GM23248 (cell line): ENCODE data around the gene RPL35. TPM values are rescaled to one million over a fixed set of nuclear protein-coding genes. Genes with fewer than 3 reads are reported as not detected.

Experiments
- DNase-seq: peaks from one replicate; pipeline ENCODE4 v3.0.0-alpha.2; 2015
- H2AFZ ChIP-seq: fragments of 200-600 bp; sonication (generic); 2 replicates; pipeline ENCODE4 v1.6.1; 2016; ENCODE audit warnings: antibody characterized with exemption
- H3F3A ChIP-seq: fragments of 200-600 bp; sonication (generic); 2 replicates; pipeline ENCODE4 v1.6.1; 2016; ENCODE audit warnings: mild to moderate bottlenecking, antibody characterized with exemption, mixed run types; ENCODE audit not compliant: insufficient read depth
- H3K27ac ChIP-seq: fragments of 200-600 bp; sonication (generic); 2 replicates; pipeline ENCODE4 v1.5.1; 2016; ENCODE audit warnings: mild to moderate bottlenecking
- H3K27me3 ChIP-seq: fragments of 200-600 bp; sonication (generic); replicated peaks from 2 replicates; pipeline ENCODE4 v1.6.1; 2016; ENCODE audit warnings: mild to moderate bottlenecking; ENCODE audit not compliant: insufficient read depth
- H3K36me3 ChIP-seq: fragments of 200-600 bp; sonication (generic); 2 replicates; pipeline ENCODE4 v1.6.1; 2016; ENCODE audit warnings: low read depth, mild to moderate bottlenecking
- H3K4me1 ChIP-seq: fragments of 200-600 bp; sonication (generic); 2 replicates; pipeline ENCODE4 v1.6.1; 2016; ENCODE audit warnings: mild to moderate bottlenecking; ENCODE audit not compliant: insufficient read depth
- H3K4me2 ChIP-seq: fragments of 200-600 bp; sonication (generic); one replicate; pipeline ENCODE4 v1.6.1; 2016; ENCODE audit warnings: mild to moderate bottlenecking; ENCODE audit not compliant: unreplicated experiment
- H3K4me3 ChIP-seq: fragments of 200-600 bp; sonication (generic); 2 replicates; pipeline ENCODE4 v1.5.1; 2016; ENCODE audit warnings: mild to moderate bottlenecking
- H3K79me2 ChIP-seq: fragments of 200-600 bp; sonication (generic); 2 replicates; pipeline ENCODE4 v1.6.1; 2016; ENCODE audit warnings: mild to moderate bottlenecking; ENCODE audit not compliant: insufficient read depth
- H3K9ac ChIP-seq: fragments of 200-600 bp; sonication (generic); 2 replicates; pipeline ENCODE4 v1.6.1; 2016; ENCODE audit warnings: mild to moderate bottlenecking
- H3K9me2 ChIP-seq: fragments of 200-600 bp; sonication (generic); 2 replicates; pipeline ENCODE4 v1.6.1; 2016; ENCODE audit warnings: mixed run types, mild to moderate bottlenecking, moderate library complexity; ENCODE audit not compliant: insufficient read depth
- H3K9me3 ChIP-seq: fragments of 200-600 bp; sonication (generic); one replicate; pipeline ENCODE4 v1.6.1; 2017; ENCODE audit warnings: low read depth
- H4K20me1 ChIP-seq: fragments of 200-600 bp; sonication (generic); 2 replicates; pipeline ENCODE4 v1.6.0; 2016; ENCODE audit not compliant: insufficient read depth
- EZH2 ChIP-seq: fragments of 200-600 bp; sonication (generic); IDR thresholded peaks from 2 replicates; pipeline ENCODE4 v1.6.1; 2018; ENCODE audit warnings: antibody characterized with exemption, mild to moderate bottlenecking; ENCODE audit not compliant: insufficient read depth, poor library complexity, severe bottlenecking
- EZH2phosphoT487 ChIP-seq: fragments of 200-600 bp; sonication (generic); IDR thresholded peaks from 2 replicates; pipeline ENCODE4 v1.6.1; 2018; ENCODE audit warnings: antibody characterized with exemption, moderate library complexity, mild to moderate bottlenecking, low read depth; ENCODE audit not compliant: insufficient read depth
- WGBS, 2 experiments: methylation state at CpG; one replicate each; pipeline ENCODE4 v1.1.6; 2015 to 2017; ENCODE audit warnings: low lambda C conversion rate in 2 of 2, low coverage in 1 of 2; ENCODE audit errors: missing lambda C conversion rate in 2 of 2; 5-methylcytosine and 5-hydroxymethylcytosine counted together
- in situ Hi-C: fragments of 300-500 bp; cut with MboI; formaldehyde crosslinking; loops from 2 replicates; pipeline ENCODE4 v1.15.0; 2020
- polyA plus RNA-seq: library from polyadenylated mRNA; unstranded; fragments of >200 nt; fragmentation: Nextera tagmentation; extraction: Ambion mirVana; gene quantifications from 2 replicates; pipeline ENCODE4 v1.2.1, GENCODE V29; 2016
- small RNA-seq: library from RNA; depleted of rRNA; stranded (forward); fragments of <200 nt; gene quantifications from one replicate; pipeline ENCODE3, GENCODE V24; 2014; ENCODE audit warnings: low read depth, low replicate concordance
- total RNA-seq: library from RNA; depleted of rRNA; stranded (reverse); fragments of >200 nt; shearing (Covaris generic); gene quantifications from 2 replicates; pipeline ENCODE4 v1.2.3, GENCODE V29; 2014; rRNA removed

Gene RPL35
- total and polyA plus RNA-seq, 2 experiments from 2014 or later = 1,193 to 1,199 TPM

DNA sequence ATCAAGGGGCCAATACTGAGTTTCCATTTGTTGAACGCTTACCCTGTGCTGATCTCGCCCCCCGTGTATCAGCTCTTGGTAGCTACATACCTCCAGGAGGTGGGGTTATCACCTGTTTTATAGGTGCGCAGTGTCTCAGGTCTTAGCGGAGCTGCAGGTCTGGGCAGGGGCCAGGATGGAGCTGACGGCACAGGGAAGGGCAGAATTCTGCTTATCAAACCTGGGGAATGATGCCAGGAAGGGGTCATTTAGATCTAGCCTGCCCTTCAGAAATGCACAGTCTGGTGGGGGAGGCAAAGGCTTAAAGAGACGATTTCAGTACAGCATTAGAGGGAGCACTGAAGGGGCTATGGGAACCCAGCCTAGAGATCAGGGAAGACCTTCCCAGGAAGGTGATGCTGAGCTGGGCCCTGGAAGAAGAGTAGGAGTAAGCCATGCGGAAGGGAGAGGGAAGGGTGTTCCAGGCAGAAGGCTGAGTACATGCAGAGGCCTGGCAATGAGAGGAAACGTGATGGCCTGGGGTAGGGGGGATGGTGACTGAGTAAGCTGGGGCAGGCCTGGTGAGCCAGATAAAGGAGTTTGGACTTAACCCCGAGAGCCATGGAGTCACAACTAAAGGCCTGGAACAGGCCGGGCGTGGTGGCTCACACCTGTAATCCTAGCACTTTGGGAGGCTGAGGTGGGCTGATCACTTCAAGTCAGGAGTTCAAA, 53.4 kb downstream of the RPL35 start:
- H3K36me3 ChIP-seq = no peaks in the 10 kb centered on the region
- peaks cover 27% of the 10 kb centered on the region for H3K4me1 ChIP-seq
- H3K4me3 ChIP-seq = no peak overlapping the region
- peaks cover 16% of the 10 kb centered on the region for H3F3A ChIP-seq
- DNase-seq = no peak
- H3K9ac ChIP-seq = no peak overlapping the region
- H4K20me1 ChIP-seq = no peaks in the 10 kb centered on the region
- H3K9me3 ChIP-seq = no peaks in the 10 kb centered on the region
- no peaks in the 10 kb centered on the region for H3K27me3 ChIP-seq
- TF ChIP-seq EZH2phosphoT487 = no peak
- no peak for TF ChIP-seq EZH2
- no peak overlapping the region for H2AFZ ChIP-seq
- in situ Hi-C loops = no loop called here
- H3K9me2 ChIP-seq = no peaks in the 10 kb centered on the region
- no peaks in the 10 kb centered on the region for H3K79me2 ChIP-seq
- H3K4me2 ChIP-seq = no peak overlapping the region
- 88 to 94% methylated on average over 12 of the region's 12 CpGs for WGBS, 2 experiments
- no peak overlapping the region for H3K27ac ChIP-seq

Small RNAs within 50 kb of the gene (small RNA-seq; reads per million reads assigned to genes)
- gene RNU4-82P = not detected

Other genes starting within 250 kb of the RPL35 start
- gene NR6A1, start 90.6 kb downstream of the RPL35 start, total RNA-seq = not detected in 2 replicates
- gene NR6A1, start 90.6 kb downstream of the RPL35 start, polyA plus RNA-seq = 0.06 and 0.16 TPM in 2 replicates
- gene OLFML2A, start 84.8 kb downstream of the RPL35 start, total RNA-seq = 0.11 and 0.38 TPM in 2 replicates
- gene OLFML2A, start 84.8 kb downstream of the RPL35 start, polyA plus RNA-seq = 0.08 and 0.14 TPM in 2 replicates
- not detected in 2 replicates for gene WDR38, start 8.5 kb downstream of the RPL35 start, total RNA-seq
- not detected in 2 replicates for gene WDR38, start 8.5 kb downstream of the RPL35 start, polyA plus RNA-seq
- gene ARPC5L, start 173 bp upstream of the RPL35 start, total RNA-seq = 21.9 and 31.5 TPM in 2 replicates
- gene ARPC5L, start 173 bp upstream of the RPL35 start, polyA plus RNA-seq = 75.0 and 77.6 TPM in 2 replicates
- 12.4 and 18.1 TPM in 2 replicates for gene GOLGA1, start 79.1 kb upstream of the RPL35 start, total RNA-seq
- 15.3 and 17.1 TPM in 2 replicates for gene GOLGA1, start 79.1 kb upstream of the RPL35 start, polyA plus RNA-seq